H9 (cell line): Measurements from ENCODE around the gene NCKAP5. TPM values are rescaled to one million over a fixed set of nuclear protein-coding genes. Genes with fewer than 3 reads are reported as not detected.

Source experiments
- DNase-seq: peaks from one replicate; pipeline ENCODE4 v3.0.0-alpha.2; 2017
- H2AFZ ChIP-seq: one replicate; pipeline ENCODE4 v1.6.1; 2013; ENCODE audit warnings: mild to moderate bottlenecking, low read length, control low read depth, moderate library complexity
- H2AK5ac ChIP-seq: 2 replicates; pipeline ENCODE4 v1.6.1; 2013; ENCODE audit warnings: low read length, control low read depth, mixed read lengths; ENCODE audit not compliant: insufficient read length
- H2BK120ac ChIP-seq: one replicate; pipeline ENCODE4 v1.6.1; 2013; ENCODE audit warnings: low read depth, mild to moderate bottlenecking, low read length, control low read depth, inconsistent platforms; ENCODE audit not compliant: poor library complexity, severe bottlenecking
- H2BK12ac ChIP-seq: 2 replicates; pipeline ENCODE4 v1.6.1; 2013; ENCODE audit warnings: low read length, control low read depth, mixed read lengths, low read depth; ENCODE audit not compliant: insufficient read length
- H2BK15ac ChIP-seq: 2 replicates; pipeline ENCODE4 v1.6.1; 2013; ENCODE audit warnings: low read depth, low read length, control low read depth
- H2BK20ac ChIP-seq: one replicate; pipeline ENCODE4 v1.6.1; 2013; ENCODE audit warnings: low read depth, mild to moderate bottlenecking, low read length, control low read depth, inconsistent platforms; ENCODE audit not compliant: poor library complexity, severe bottlenecking
- H2BK5ac ChIP-seq: 2 replicates; pipeline ENCODE4 v1.6.1; 2013; ENCODE audit warnings: low read length, control low read depth, mixed read lengths; ENCODE audit not compliant: insufficient read length
- H3K14ac ChIP-seq: 2 replicates; pipeline ENCODE4 v1.6.1; 2013; ENCODE audit warnings: low read length, control low read depth; ENCODE audit not compliant: insufficient read depth
- H3K18ac ChIP-seq: 2 replicates; pipeline ENCODE4 v1.6.1; 2013; ENCODE audit warnings: low read depth, mild to moderate bottlenecking, mixed read lengths, low read length, control low read depth; ENCODE audit not compliant: insufficient read length
- H3K23ac ChIP-seq: 2 replicates; pipeline ENCODE4 v1.6.1; 2013; ENCODE audit warnings: low read length, control low read depth, mixed read lengths, low read depth; ENCODE audit not compliant: insufficient read length
- H3K23me2 ChIP-seq: 2 replicates; pipeline ENCODE4 v1.6.1; 2013; ENCODE audit warnings: low read depth, mild to moderate bottlenecking, mixed read lengths, low read length, control low read depth; ENCODE audit not compliant: insufficient read length, poor library complexity, severe bottlenecking
- H3K27ac ChIP-seq: 2 replicates; pipeline ENCODE4 v1.5.1; 2013; ENCODE audit warnings: low read length, control low read depth, mixed read lengths, low read depth; ENCODE audit not compliant: insufficient read length
- H3K27me3 ChIP-seq: 2 replicates; pipeline ENCODE4 v1.6.1; 2013; ENCODE audit warnings: low read length, control low read depth, inconsistent platforms; ENCODE audit not compliant: insufficient read depth
- H3K4ac ChIP-seq: 2 replicates; pipeline ENCODE4 v1.6.1; 2013; ENCODE audit warnings: low read depth, mild to moderate bottlenecking, control low read depth, inconsistent platforms, low read length, moderate library complexity
- H3K4me1 ChIP-seq: 2 replicates; pipeline ENCODE4 v1.6.1; 2013; ENCODE audit warnings: low read length, control low read depth, inconsistent platforms; ENCODE audit not compliant: insufficient read depth
- H3K4me2 ChIP-seq: 2 replicates; pipeline ENCODE4 v1.6.1; 2013; ENCODE audit warnings: low read length, control low read depth, mixed read lengths; ENCODE audit not compliant: insufficient read length, insufficient read depth
- H3K56ac ChIP-seq: 2 replicates; pipeline ENCODE4 v1.6.1; 2013; ENCODE audit warnings: low read depth, mild to moderate bottlenecking, mixed read lengths, low read length, control low read depth; ENCODE audit not compliant: insufficient read length
- H3K79me1 ChIP-seq: 2 replicates; pipeline ENCODE4 v1.6.1; 2013; ENCODE audit warnings: low read depth, mild to moderate bottlenecking, moderate library complexity, low read length, control low read depth, inconsistent platforms; ENCODE audit not compliant: insufficient read depth, poor library complexity, severe bottlenecking
- H3K79me2 ChIP-seq: 2 replicates; pipeline ENCODE4 v1.6.1; 2013; ENCODE audit warnings: low read length, control low read depth, inconsistent platforms; ENCODE audit not compliant: insufficient read depth
- H3K9ac ChIP-seq: 2 replicates; pipeline ENCODE4 v1.6.1; 2013; ENCODE audit warnings: low read length, control low read depth, mixed read lengths; ENCODE audit not compliant: insufficient read length; ENCODE audit errors: extremely low read depth
- H3K9me3 ChIP-seq: one replicate; pipeline ENCODE4 v1.6.1; 2013; ENCODE audit warnings: low read depth, low read length, inconsistent platforms; ENCODE audit not compliant: control insufficient read depth
- H3T11ph ChIP-seq: one replicate; pipeline ENCODE4 v1.6.1; 2013; ENCODE audit warnings: mild to moderate bottlenecking, low read length, control low read depth, inconsistent platforms
- H4K20me1 ChIP-seq: one replicate; pipeline ENCODE4 v1.6.1; 2013; ENCODE audit not compliant: control insufficient read depth, insufficient read length, insufficient read depth
- H4K5ac ChIP-seq: 2 replicates; pipeline ENCODE4 v1.6.1; 2013; ENCODE audit warnings: low read depth, mild to moderate bottlenecking, mixed read lengths, low read length, control low read depth; ENCODE audit not compliant: insufficient read length
- H4K8ac ChIP-seq: replicated peaks from 2 replicates; pipeline ENCODE4 v1.6.1; 2013; ENCODE audit warnings: low read length, control low read depth, mixed read lengths, low read depth; ENCODE audit not compliant: insufficient read length
- H4K91ac ChIP-seq: 2 replicates; pipeline ENCODE4 v1.6.1; 2013; ENCODE audit warnings: low read depth, mild to moderate bottlenecking, moderate library complexity, mixed read lengths, low read length, control low read depth; ENCODE audit not compliant: insufficient read length
- H3K27ac Mint-ChIP-seq, 3 experiments: 2 replicates in 2 of 3; 3 replicates in 1 of 3; pipeline ENCODE4 v1.8.0; 2020 to 2021; ENCODE audit warnings: mixed read lengths in 3 of 3, mild to moderate bottlenecking in 1 of 3, moderate library complexity in 1 of 3
- H3K27me3 Mint-ChIP-seq: 2 replicates; pipeline ENCODE4 v1.8.0; 2021; ENCODE audit warnings: low read depth, mild to moderate bottlenecking, moderate library complexity, mixed read lengths
- H3K36me3 Mint-ChIP-seq, 3 experiments: 2 replicates in 2 of 3; 3 replicates in 1 of 3; pipeline ENCODE4 v1.8.0; 2020 to 2021; ENCODE audit warnings: low read depth in 3 of 3, mixed read lengths in 3 of 3; ENCODE audit not compliant: insufficient read depth in 1 of 3
- H3K4me1 Mint-ChIP-seq, 2 experiments: 2 replicates each; pipeline ENCODE4 v1.8.0; 2020; ENCODE audit warnings: mixed read lengths in 2 of 2
- H3K4me3 Mint-ChIP-seq, 2 experiments: 2 replicates in 1 of 2; 3 replicates in 1 of 2; pipeline ENCODE4 v1.8.0; 2020 to 2021; ENCODE audit warnings: mild to moderate bottlenecking in 2 of 2, mixed read lengths in 2 of 2, moderate library complexity in 1 of 2
- H3K9me3 Mint-ChIP-seq, 2 experiments: 2 replicates in 1 of 2; 3 replicates in 1 of 2; pipeline ENCODE4 v1.8.0; 2020; ENCODE audit warnings: mild to moderate bottlenecking in 2 of 2, mixed read lengths in 2 of 2, moderate library complexity in 1 of 2
- CTCF ChIP-seq: fragments of 200-600 bp; sonication (generic); conservative IDR thresholded peaks from 3 replicates; pipeline ENCODE4 v1.8.0; 2021; ENCODE audit warnings: antibody characterized with exemption, mild to moderate bottlenecking
- WGBS: extraction: QIAGEN DNeasy Blood & Tissue Kit; methylation state at CpG from one replicate; pipeline ENCODE4 v1.1.7; 2013; ENCODE audit warnings: missing lambda C conversion rate, low lambda C conversion rate, mixed read lengths; ENCODE audit not compliant: insufficient read length; ENCODE audit errors: extremely low coverage; 5-methylcytosine and 5-hydroxymethylcytosine counted together
- total RNA-seq: library from RNA; stranded (reverse); gene quantifications from 2 replicates; pipeline ENCODE4 v1.2.1, GENCODE V29; 2021

The NCKAP5 gene
- total RNA-seq, 1 experiment from 2014 or later: 0.26 TPM

GRCh38 chr2:133503927-133504326 lies 64.3 kb downstream of the NCKAP5 start:
- Histone ChIP-seq H2BK20ac (no peak overlapping the region), H2BK15ac (no peak overlapping the region), H3K79me1 (no peaks in the 10 kb centered on the region), H4K8ac (no peak overlapping the region), H3K4me2 (no peak overlapping the region), H3K4ac (no peak overlapping the region), H3T11ph (no peak overlapping the region), H2AFZ (no peak overlapping the region), H3K9me3 (no peaks in the 10 kb centered on the region), H3K27me3 (no peaks in the 10 kb centered on the region), H3K23me2 (no peaks in the 10 kb centered on the region), H3K18ac (no peak overlapping the region), H3K4me1 (no peaks in the 10 kb centered on the region), H3K23ac (no peak overlapping the region), H2BK12ac (no peak overlapping the region), H4K5ac (no peak overlapping the region), H2AK5ac (no peak overlapping the region), H2BK5ac (no peak overlapping the region), H4K91ac (no peak overlapping the region), H3K79me2 (no peaks in the 10 kb centered on the region), H4K20me1 (no peaks in the 10 kb centered on the region), H3K27ac (no peak overlapping the region), H3K9ac (no peak overlapping the region), H2BK120ac (no peak overlapping the region), H3K56ac (no peak overlapping the region), H3K14ac (no peak overlapping the region)
- no CpG with 5 or more reads among the region's 1 CpG for WGBS
- Mint-ChIP-seq H3K27me3 (peaks cover 3% of the 10 kb centered on the region; the same call in 1 of the 2 replicates), H3K9me3 (no peaks in the 10 kb centered on the region), H3K4me1 (no peaks in the 10 kb centered on the region), H3K27ac (no peak overlapping the region), H3K4me3 (no peak overlapping the region), H3K36me3 (no peaks in the 10 kb centered on the region)
- DNase-seq: no peak
- TF ChIP-seq CTCF: no peak
